HL-60 (cell line): ENCODE measurements around the gene MTA2.

Source experiments
- DNase-seq, 2 experiments: peaks; one replicate each; pipeline ENCODE4 v3.0.0-alpha.2; 2010 to 2020; ENCODE audit warnings: low read depth in 1 of 2, low spot score in 1 of 2
- H3K27ac ChIP-seq: fragments of 250-450 bp; sonication (Bioruptor Pico); replicated peaks from 2 replicates; pipeline ENCODE4 v1.5.1; 2020; ENCODE audit warnings: mild to moderate bottlenecking, moderate library complexity
- H3K27me3 ChIP-seq: fragments of 250-450 bp; sonication (Bioruptor Pico); 2 replicates; pipeline ENCODE4 v1.5.1; 2021; ENCODE audit warnings: mild to moderate bottlenecking, moderate library complexity; ENCODE audit not compliant: insufficient read depth, poor library complexity, severe bottlenecking
- H3K4me3 ChIP-seq: replicated peaks from 2 replicates; pipeline ENCODE4 v1.5.1; 2011; ENCODE audit warnings: mild to moderate bottlenecking, control low read depth, low read length; ENCODE audit not compliant: insufficient read depth
- CTCF ChIP-seq: IDR thresholded peaks from one replicate; pipeline ENCODE4 v1.5.1; 2011; ENCODE audit warnings: low read length, control low read depth, inconsistent platforms; ENCODE audit not compliant: insufficient read depth
- GABPA ChIP-seq: IDR thresholded peaks from 2 replicates; pipeline ENCODE4 v1.6.1; 2012; ENCODE audit warnings: low read depth
- POLR2AphosphoS5 ChIP-seq: IDR thresholded peaks from 2 replicates; pipeline ENCODE4 v1.6.1; 2012; ENCODE audit warnings: low read depth
- REST ChIP-seq: IDR thresholded peaks from 2 replicates; pipeline ENCODE4 v1.6.1; 2012; ENCODE audit warnings: low read depth; ENCODE audit not compliant: insufficient replicate concordance
- SPI1 ChIP-seq: IDR thresholded peaks from 2 replicates; pipeline ENCODE4 v1.6.1; 2012; ENCODE audit warnings: low read depth, mild to moderate bottlenecking, borderline replicate concordance

The MTA2 gene

GRCh38 chr11:62604460-62605120 lies 2.9 kb upstream of the MTA2 start:
- TF ChIP-seq GABPA (no peak), REST (no peak), POLR2AphosphoS5 (no peak), CTCF (no peak), SPI1 (no peak)
- Histone ChIP-seq H3K27me3 (no peaks in the 10 kb centered on the region), H3K4me3 (no peak overlapping the region), H3K27ac (no peak overlapping the region)
- DNase-seq, result no peak

- no peak overlapping the region for H3K4me3 ChIP-seq
- no peaks in the 10 kb centered on the region for H3K27me3 ChIP-seq
- TF ChIP-seq REST (no peak), CTCF (no peak), SPI1 (no peak), GABPA (no peak), POLR2AphosphoS5 (no peak)
- H3K27ac ChIP-seq, result no peak overlapping the region
- no peak for DNase-seq
These were observed 2.2 kb upstream of the MTA2 start for GRCh38 chr11:62603776-62604299.

- Histone ChIP-seq H3K27ac (no peak overlapping the region), H3K4me3 (no peak overlapping the region), H3K27me3 (no peaks in the 10 kb centered on the region)
- TF ChIP-seq POLR2AphosphoS5 (no peak), SPI1 (no peak), GABPA (no peak), REST (no peak), CTCF (no peak)
- no peak for DNase-seq
These were observed 1.4 kb upstream of the MTA2 start for GRCh38 chr11:62603072-62603408.
